Measurements from ENCODE around the gene NRXN3.

The NRXN3 gene

GRCh38 chr14:78746086-78746595 lies 576.0 kb downstream of the NRXN3 start:
- DNase-seq: no peak

DNA sequence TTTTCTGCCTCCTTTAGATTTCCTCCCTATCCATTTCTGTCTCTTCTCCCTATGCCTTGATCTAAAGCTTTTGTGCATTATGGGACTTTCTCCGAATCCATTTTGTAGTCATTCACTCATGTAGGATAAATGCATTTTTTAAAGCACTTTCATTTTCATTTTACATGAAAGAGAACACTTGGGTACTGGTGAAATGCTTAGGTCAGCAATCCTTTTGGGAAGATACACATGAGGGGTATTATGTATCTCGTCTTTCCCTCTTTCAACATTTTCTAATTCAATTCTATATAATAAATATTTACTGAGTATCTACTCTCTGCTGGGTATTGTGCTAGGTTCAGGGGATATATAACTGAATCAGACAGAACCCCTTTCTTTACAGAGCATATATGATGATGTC lies 577.6 kb downstream of the NRXN3 start:
- no peak for DNase-seq

GRCh38 chr14:78752518-78753188 lies 582.5 kb downstream of the NRXN3 start:
- DNase-seq: no peak

DNA sequence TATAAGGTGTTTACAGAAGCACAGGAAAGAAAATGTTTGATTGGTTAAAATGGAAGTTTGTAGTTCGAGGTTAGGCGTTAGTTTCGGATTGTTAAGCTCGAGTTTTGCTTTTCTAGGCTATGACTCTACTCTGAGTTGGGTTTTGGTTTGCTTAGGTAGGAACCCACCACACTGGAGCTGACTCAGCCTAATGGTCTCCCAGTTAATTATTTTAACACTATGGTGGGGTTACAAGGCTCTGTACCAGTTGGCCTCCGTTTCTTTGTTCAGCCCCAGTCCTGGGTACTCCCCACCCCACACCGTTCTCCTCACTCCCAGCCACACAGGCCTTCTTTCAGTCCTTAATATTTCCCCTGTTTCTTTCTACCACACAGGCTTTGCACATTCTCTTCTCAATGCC lies 583.9 kb downstream of the NRXN3 start:
- DNase-seq: no peak

DNA sequence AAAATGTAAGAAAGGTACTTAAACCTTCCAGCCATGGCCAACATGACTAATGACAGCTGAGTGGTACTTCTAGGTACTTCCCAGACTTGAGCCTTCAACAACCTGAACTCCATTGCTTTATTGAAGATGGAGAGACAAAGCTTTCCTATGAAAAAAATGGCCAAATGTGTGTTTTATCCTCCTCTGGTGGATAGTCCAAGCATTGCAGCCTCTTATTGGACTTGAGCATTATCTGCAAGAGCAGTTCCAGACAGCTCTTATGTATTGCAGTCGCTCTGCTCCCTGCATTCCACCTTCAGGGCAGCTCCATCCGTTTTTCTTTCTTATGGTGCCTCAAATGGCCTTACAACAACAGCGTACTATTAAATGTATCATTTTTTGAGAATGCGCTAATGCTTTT lies 588.2 kb downstream of the NRXN3 start:
- peak; percentile 25 for DNase-seq

GRCh38 chr14:78762331-78762730 lies 592.2 kb downstream of the NRXN3 start:
- DNase-seq: no peak

GRCh38 chr14:78763746-78764145 lies 593.6 kb downstream of the NRXN3 start:
- no peak for DNase-seq

DNA sequence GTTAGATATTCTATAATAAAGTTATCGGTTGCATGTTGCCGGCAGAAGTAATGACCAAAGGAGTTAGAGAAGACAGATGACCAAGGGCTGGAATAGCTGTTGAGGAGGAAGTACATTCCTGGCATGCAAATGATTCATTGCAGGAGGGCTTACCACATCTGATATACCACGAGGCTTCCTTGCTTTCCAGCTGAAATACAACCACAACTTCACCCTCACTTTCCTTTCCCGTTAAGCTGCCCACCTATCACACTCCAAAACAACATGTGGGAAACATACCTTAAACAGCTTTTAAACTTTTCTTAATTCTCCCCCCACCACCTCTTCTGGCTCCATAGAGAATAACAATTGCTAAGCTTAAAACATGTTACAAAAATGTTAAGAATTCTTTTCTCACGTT lies 594.1 kb downstream of the NRXN3 start:
- DNase-seq: peak; percentile 44

DNA sequence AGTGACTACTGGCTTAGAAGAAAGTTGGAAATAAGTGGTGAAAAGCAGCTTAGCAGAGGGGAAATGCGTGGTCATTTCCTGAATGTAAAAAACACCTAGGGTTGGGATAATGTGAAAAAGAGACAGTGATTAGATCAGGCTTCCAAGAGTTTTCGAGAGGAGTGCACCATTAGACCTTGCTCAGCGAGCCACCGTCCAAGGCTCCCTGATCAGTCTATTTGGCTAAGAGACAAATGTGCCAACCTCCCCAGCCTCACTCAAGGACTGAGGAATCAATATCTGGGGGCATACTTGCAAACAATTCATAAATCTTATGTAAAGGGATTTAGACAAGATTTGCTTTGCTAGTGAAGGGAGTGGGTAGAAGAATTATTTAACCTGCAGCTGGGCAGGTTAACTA lies 594.5 kb downstream of the NRXN3 start:
- DNase-seq: no peak

DNA sequence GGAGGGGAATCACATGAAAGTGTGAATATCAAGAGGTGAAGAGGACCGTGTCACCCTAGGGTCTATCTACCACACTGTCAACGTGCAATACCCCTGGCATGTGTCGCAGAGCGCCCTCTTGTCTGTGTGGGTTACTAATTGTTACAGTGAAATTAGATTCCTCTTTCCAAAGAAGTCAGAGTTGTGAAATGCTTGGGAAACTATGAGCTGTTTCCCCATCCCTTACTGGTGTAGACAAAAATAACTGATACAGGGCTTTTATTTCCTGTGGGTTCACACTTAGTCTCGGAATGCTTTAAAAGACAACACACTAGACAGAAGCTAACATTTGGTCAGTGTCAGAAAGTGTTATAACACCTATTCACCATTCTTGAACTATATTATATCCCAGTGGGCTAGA lies 597.3 kb downstream of the NRXN3 start:
- DNase-seq: no peak

- no peak for DNase-seq
Measured at GRCh38 chr14:78782551-78782950, 612.4 kb downstream of the NRXN3 start.

GRCh38 chr14:78785265-78785664 lies 615.1 kb downstream of the NRXN3 start:
- DNase-seq: no peak

- DNase-seq: no peak
Measured at GRCh38 chr14:78788467-78789360, 618.5 kb downstream of the NRXN3 start.

DNA sequence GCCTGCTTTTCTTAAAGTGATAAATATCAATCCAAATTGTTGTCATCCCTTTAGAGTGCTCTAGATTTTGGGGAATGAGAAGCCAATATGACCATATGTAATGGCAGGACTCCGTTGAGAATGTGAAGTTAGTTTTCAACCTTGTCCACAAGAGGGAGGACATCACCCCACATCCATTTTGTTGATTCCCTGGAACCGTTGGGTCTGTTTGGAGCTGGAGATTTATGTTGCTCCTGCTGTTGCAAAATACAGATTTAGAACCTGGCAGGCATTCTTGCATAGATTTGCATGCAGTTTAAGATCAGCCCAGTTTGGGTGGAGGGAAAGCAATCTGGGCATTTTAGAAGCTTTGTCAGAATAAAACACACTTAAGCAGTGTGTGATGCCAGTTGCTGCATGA lies 620.1 kb downstream of the NRXN3 start:
- DNase-seq: no peak

GRCh38 chr14:78798757-78799156 lies 628.6 kb downstream of the NRXN3 start:
- DNase-seq: no peak

DNA sequence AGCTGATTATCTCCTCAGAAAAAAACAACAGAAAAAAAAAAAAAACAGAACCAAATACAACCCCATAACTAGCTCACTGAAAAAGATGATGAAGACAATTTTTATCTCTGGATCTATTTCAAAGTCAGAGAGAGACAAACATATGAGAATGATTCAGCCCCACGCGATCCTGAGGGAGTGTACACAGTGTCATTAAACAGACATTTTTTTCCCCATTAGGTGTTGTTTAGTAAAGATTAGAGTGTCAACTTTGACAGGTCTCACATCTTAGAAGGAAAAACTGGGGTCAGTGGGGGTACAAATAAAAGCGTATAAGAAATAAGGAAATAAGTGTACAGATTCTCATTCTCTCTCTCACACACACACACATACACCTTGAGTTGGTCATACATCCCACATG lies 635.4 kb downstream of the NRXN3 start:
- no peak for DNase-seq

GRCh38 chr14:78823035-78823434 lies 652.9 kb downstream of the NRXN3 start:
- DNase-seq: no peak

DNA sequence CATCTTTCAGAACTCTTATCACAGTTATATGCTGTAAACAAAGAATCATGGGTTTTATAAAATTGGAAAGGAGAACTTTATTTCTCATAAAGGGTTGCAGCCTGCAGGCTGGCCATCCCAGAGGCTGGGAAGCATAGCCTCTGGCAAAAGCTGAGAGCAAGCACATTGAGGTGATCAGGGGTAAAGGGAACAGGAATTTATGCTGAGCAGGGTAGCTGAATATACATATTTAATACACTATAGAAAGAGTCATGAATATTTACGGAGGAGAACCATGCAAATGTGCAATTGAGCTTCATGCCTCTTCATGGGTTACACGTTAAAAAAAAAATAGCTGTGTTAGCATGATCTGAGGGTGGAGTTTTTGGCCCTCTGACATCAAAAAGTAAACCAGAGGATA lies 653.3 kb downstream of the NRXN3 start:
- no peak for DNase-seq

GRCh38 chr14:78829274-78829673 lies 659.1 kb downstream of the NRXN3 start:
- no peak for DNase-seq

DNA sequence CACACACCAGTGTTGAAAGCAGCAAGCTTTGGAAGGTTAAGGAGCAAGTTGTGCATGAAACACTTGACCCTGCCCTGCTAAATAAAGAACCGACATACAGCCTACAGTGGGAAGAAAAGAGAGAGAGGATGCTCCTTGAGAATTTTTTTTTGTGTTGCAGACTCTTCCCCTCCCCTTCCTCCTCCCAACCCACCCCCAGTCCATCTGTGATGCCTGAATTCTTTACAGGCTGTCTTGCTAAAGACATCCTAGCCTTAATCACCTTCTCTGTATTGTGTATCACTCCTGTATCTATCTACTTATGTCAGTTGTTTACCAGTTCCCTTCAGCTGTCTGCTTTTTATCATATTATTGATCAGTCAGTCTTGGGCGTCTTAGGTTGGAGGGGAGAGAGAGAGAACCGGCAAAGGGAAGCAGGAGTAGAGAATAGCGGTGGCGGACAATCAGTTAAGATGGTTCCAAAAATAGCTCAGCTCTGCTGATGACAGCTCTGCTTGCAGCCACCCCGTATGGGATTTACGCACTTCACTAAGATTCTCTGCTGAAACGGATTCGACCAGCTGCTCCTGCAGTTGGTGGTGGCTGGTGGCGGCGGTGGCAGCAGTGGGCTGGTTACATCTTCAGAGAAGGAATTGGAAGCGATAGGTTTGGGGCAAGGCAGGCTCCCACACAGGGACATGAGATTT lies 664.7 kb downstream of the NRXN3 start:
- DNase-seq: no peak

DNA sequence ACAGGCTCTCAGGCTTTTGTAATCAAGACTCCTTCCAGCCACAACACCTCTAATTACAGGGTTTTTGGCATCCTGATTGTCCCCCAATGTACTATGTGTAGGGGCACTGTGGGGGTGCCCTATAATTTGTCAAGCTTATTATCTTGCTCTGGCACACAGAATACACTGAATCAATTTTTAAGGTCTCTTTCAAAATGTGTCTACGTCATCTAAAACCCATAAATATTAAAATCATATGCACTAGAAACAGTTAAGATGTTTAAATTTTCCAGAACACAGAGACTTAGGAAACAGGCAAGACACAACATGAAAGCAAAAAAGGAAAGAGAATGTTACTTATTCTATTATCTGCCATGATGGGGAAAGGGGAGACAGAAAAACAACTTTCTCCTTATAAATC lies 665.7 kb downstream of the NRXN3 start:
- DNase-seq: no peak

DNA sequence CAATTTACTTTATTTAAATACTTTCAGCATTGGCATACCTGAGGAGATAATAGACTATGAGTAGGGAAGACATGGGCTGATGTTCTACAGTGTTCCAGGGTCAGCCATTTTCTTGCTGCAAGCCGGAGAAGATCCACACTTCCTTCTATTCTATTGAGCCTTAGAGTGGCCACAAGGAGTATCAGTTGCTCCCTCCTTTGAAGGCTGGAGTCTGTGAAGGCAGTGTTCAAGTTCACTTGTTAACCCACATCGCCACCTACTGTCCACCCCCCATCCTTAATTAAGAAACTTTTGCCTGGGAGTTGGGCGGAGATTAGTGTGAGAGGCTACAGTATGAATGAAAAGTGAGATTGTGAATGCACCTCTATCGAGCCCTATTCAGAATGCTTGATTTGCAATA lies 666.6 kb downstream of the NRXN3 start:
- DNase-seq: peak; percentile 57

DNA sequence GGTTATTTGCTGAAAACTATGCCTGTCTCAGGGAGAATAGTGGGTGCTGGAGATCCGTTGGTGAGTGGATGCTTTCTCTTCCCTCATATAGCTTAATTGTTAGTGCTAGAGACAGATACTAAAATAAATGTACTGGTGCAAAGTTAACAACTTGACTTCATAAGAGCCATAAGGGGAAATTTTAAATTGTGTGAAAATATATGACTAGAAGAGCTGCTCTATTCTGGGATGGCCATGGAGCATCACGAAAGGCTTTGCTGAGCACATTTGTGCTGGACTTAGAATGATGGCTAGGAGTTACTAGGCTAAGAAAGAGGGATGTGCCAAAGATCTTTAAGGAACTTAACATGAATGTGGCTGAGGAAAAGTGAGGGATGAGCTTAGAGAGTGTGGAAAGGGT lies 668.8 kb downstream of the NRXN3 start:
- no peak for DNase-seq
